Gastroesophageal sphincter (tissue), 3 donors: ENCODE measurements around the gene VEGFB.

Source experiments
- CTCF ChIP-seq, 4 experiments: fragments of 200-600 bp in 2 of 4; fragments of 450-650 bp in 2 of 4; sonication (generic) in 1 of 4; IDR thresholded peaks; one replicate each; pipeline ENCODE4 v1.5.1; 2017 to 2019; ENCODE audit warnings: antibody characterized with exemption in 4 of 4, mild to moderate bottlenecking in 2 of 4, moderate library complexity in 2 of 4
- POLR2A ChIP-seq, 2 donors: fragments of 450-650 bp; IDR thresholded peaks; one replicate each; pipeline ENCODE4 v1.6.1; 2017; ENCODE audit warnings: antibody characterized with exemption in 2 of 2, mild to moderate bottlenecking in 2 of 2, moderate library complexity in 1 of 2

- TF ChIP-seq CTCF (IDR thresholded peaks at IDR 0.05) (no peak), POLR2A (IDR thresholded peaks at IDR 0.05) (no peak)
Measured at GRCh38 chr11:64238999-64239398, 4.6 kb downstream of the VEGFB start.
